HG02884 (cell line): Measurements from ENCODE around the gene PRKACG.
"Not testable (repeated sequence)": the region's sequence is repeated elsewhere in the genome, so short reads cannot be mapped to it uniquely, and the experiment has no call there.

ENCODE experiments used
- ATAC-seq: cut with Tn5 transposase; IDR thresholded peaks from one replicate; pipeline ENCODE4 v1.9.1; 2021; ENCODE audit warnings: mild to moderate bottlenecking, moderate library complexity; ENCODE audit not compliant: unreplicated experiment

PRKACG gene

GRCh38 chr9:69014013-69014412, at the start of gene PRKACG:
Gene PRKACG (minus strand): TSS chr9:69014113. CDS start chr9:69014092, 21 bp downstream.
- no peak for ATAC-seq

DNA sequence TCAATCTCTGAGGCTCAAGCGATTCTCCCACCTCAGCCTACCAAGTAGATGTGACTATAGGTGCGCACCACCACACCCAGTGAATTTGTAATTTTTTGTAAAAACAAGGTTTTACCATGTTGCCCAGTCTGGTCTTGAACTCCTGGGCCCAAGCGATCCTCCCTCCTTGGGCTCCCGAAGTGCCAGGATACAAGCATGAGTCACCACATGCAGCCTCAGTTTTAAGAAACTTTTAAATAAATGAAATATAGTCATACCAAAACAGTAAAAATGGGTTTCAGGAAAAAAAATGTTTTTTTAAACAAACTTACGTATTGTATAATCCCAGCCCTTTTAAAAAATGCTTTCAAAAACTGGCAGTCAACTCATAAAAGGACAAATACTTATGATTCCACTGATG, 48.3 kb upstream of the PRKACG start:
- no peak for ATAC-seq

GRCh38 chr9:69060766-69061165, 46.9 kb upstream of the PRKACG start:
- ATAC-seq, result no peak

GRCh38 chr9:69058101-69058500, 44.2 kb upstream of the PRKACG start:
- ATAC-seq, result no peak

DNA sequence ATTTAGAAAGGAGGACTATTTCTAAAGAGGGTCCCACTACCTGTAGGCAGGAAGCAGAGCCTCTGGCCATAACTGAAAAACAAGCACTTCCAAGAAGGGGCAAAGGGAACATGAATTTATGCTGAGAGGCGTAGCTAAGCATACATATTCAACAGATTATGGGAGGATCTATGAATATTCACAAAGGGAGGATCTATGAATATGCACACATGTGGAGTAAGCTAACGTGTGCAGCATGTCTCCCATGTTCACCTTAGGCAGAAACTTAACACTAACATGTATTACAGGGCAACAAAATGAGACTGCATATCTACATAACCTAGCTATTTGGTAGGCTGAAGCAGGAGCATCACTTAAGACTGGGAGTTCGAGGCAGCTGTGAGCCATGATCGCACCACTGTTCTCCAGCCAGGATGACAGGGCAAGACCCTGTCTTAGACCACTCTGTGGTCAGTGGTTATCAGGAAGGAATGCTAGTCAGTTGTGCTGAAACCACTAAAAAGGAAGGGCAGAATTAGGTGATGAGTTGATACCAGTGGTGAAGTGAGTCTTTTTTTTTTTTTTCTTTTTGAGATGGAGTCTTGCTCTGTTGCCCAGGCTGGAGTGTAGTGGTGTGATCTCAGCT, 42.4 kb upstream of the PRKACG start:
- ATAC-seq, result no peak

- no peak for ATAC-seq
Measured at GRCh38 chr9:69054989-69055388, 41.1 kb upstream of the PRKACG start.

GRCh38 chr9:69050936-69051335, 37.0 kb upstream of the PRKACG start:
- not testable (repeated sequence) for ATAC-seq

GRCh38 chr9:69049094-69049493, 35.2 kb upstream of the PRKACG start:
- no peak for ATAC-seq

GRCh38 chr9:69047371-69047770, 33.5 kb upstream of the PRKACG start:
- ATAC-seq, result no peak

- no peak for ATAC-seq
Measured at GRCh38 chr9:69046723-69047122, 32.8 kb upstream of the PRKACG start.

DNA sequence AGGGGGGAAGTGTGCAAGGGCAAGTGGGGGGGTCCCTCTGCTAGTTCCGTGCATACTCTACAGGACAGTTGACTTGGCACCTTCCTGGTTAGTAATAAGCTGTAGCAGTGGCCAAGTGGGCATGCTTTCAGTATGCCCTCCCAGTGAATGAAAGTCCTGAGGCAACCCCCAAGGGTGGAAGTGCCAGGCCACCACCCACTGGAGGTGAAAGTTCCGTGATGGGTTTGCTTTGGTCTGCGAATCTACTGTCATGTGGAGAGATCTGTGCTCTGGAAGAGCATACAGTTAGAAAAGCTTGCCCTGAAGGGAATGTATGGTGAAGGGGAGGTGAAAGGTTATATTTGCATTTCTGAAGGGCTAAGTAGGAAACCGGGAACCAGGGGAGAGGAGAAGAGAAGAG, 31.9 kb upstream of the PRKACG start:
- ATAC-seq, result no peak

GRCh38 chr9:69044240-69045219, 30.6 kb upstream of the PRKACG start:
- no peak for ATAC-seq

DNA sequence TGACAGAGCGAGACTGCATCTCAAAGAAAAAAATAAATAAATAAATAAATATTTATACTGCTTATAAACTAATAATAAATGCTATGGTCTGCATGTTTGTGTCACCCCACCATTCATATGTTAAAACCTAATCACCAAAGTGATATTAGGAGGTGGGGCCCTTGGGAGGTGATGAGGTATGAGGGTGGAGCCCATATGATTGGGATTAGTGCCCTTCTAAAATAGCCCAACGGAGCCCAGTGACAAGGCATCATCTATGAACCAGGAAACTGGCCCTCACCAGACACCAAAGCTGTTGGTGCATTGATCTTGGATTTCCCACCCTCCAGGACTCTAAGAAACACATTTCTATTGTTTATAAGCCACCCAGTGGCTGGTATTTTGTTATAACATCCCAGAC, 26.7 kb upstream of the PRKACG start:
- no peak for ATAC-seq

DNA sequence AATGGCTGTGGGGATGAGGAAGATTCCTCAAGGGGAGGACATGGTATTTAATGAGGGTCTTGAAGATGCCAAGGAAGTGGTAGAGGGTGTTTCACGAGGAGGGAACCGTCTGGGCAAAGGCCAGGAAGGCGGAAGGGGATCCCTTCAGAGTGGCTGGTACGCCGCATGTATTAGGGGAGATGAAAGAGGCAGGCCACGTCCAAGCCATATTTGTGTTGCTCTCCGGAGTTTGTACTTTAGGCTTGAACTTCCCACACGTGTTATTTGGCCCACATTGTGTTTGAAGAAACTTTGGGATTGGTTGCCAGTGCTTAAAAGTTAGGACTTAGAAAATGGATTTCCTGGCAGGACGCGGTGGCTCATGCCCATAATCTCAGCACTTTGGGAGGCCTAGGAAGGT, 22.9 kb upstream of the PRKACG start:
- no peak for ATAC-seq

DNA sequence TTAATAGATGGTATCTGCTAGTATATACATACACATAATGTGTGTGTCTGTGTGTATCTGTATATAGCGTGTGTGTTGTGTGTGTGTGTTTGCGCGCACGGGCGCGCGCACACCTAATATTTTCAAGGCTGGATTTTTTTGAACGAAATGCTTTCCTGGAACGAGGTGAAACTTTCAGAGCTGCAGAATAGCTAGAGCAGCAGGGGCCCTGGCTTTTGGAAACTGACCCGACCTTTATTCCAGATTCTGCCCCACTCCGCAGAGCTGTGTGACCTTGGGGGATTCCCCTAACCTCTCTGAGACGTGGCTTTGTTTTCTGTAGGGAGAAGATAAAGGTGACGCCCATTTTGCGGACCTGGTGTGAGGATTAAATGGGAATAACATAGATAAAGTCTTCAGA, 22.4 kb upstream of the PRKACG start:
- peak; percentile 20 for ATAC-seq

- peak; percentile 92 for ATAC-seq
Measured at GRCh38 chr9:69035438-69036308, 21.8 kb upstream of the PRKACG start, which contains the start of gene FXN. Gene FXN (plus strand): TSS chr9:69035752. CDS start chr9:69035783, 31 bp downstream.

DNA sequence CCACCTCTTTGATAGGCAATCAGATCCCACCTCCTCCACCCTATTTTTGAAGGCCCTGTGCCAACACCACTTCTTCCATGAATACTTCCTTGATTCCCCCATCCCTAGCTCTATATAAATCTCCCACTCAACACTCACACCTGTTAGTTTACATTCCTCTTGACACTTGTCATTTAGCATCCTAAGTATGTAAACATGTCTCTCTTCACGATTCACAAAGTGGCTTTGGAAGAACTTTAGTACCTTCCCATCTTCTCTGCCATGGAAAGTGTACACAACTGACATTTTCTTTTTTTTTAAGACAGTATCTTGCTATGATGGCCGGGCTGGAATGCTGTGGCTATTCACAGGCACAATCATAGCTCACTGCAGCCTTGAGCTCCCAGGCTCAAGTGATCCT, 20.2 kb upstream of the PRKACG start:
- no peak for ATAC-seq

DNA sequence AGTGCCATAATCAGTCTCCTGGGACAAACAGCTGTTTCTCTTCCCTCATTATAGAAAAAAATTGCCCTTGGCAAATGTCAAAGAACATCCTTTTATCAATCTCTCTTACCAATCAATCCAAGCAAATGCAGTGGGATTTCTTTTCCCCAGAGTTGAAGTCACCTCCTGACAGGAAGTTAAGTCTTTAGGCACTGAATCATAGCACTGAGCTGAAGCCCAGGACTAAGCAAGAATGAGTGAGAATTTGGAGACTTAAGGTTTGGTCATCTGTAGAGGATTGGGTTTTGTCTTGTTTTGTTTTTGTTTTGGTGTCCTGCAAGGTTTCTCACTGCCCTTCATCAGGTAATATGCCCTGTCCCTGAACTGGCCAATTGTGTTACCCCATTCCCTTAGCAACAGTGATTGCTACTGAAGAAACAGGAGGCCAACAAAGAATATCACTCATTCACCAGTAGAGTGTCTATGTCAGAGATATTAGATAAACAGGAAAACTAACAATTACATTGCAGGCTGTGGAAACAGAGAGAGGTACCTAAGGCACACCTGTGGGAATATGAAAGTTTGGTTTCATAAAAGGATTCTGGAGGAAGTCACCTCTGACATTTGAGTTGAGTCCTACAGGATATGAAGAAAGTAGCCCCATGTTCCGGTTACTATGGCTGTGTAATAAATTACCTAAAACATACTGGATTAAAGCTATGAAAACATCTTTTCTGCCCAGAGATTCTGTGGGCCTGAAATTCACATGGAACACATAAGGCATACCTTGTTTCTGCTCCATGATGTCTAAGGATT, 17.1 kb upstream of the PRKACG start:
- ATAC-seq, result no peak

DNA sequence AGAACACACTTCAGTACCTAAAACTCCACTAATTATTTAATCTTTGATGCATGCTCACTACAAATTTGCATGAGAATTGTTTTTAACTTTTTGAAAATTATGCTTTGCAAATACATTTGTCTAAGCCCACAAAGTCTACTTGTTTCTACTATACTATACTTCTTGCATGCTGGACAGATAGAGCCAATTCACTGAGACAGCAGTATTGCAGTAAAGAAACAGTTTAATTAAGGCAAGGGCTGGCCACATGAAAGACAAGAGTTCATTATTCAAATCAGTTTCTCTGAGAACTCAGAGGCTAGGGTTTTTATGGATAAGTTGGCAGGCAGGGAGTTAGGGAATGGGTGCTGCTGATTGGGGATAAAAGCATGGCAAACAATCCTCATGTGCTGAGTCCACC, 15.6 kb upstream of the PRKACG start:
- ATAC-seq, result no peak

DNA sequence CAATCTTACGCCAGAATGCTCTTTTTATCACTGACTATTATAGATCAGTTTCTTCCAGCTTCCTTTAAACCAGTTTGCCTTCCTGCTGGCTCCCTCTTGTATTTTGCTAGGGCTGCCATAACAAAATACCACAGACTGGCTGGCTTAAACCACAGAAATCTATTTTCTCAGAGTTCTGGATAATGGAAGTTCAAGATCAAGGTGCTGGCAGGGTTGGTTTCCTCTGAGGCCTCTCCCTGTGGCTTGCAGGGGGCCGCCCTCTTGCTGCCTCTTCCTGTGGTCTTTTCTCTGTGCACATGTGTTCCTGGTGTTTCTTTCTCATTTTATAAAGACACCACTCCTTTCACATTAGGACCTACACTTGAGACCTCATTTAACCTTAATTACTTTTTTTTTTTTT, 14.8 kb upstream of the PRKACG start:
- no peak for ATAC-seq
